ENCODE data around the gene CCDC136. TPM values are rescaled to one million over a fixed set of nuclear protein-coding genes. Genes with fewer than 3 reads are reported as not detected.

Gene CCDC136
- total RNA-seq, 2 donors from 2014 or later: 15.1 to 23.8 TPM

DNA sequence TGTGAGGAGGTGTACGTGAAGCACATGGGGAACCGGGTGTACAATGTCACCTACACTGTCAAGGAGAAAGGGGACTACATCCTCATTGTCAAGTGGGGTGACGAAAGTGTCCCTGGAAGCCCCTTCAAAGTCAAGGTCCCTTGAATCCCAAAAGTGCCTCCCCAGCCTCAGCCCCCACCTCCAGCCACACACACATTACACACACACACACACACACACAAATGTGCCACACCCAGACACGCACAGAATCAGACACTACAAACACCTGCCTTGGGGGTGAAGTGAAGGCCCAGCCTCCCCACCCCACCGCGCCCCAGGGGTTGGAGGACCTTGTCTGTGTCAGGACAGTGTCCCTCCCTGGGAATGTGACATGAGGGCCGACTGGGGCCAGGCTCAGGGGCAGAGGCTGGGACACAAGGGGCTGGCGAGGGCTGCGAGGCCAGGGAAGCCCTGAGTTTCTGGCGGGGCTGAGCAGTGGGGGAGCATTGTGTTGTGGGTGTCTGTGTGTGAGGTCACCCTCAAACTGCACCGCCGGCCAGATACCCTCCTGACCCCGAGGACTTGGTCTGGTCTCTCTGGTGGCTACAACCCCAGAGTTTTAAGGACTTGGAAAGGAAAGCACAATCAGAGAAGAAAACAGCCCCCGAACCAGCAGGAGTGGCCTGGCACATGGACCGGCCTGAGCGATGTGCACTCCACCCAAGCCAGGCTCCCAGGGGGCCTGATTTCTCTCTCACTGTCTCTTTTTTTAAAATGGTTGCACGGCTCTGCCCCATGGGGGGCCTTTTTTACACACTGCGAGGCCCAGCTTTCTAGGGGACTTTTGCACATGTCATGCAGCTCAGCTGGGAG lies 66.8 kb downstream of the CCDC136 start:
- no peak for DNase-seq (ENCODE audit: low spot score)
- peaks cover 10 to 11% of the 10 kb centered on the region in 2 donors for H3K4me1 Mint-ChIP-seq (ENCODE audit: low read depth in 2 of 2)
- no peak overlapping the region for H3K4me3 Mint-ChIP-seq
- H3K27ac Mint-ChIP-seq: no peak overlapping the region
- H3K36me3 Mint-ChIP-seq: no peaks in the 10 kb centered on the region
- ATAC-seq: no peak
- H3K9me3 Mint-ChIP-seq: no peaks in the 10 kb centered on the region
- H3K27me3 Mint-ChIP-seq: no peaks in the 10 kb centered on the region

- no peak for DNase-seq (ENCODE audit: low spot score)
- peak overlapping the region in 1 of 2 donors; percentile 43 for H3K27ac Mint-ChIP-seq
- no peaks in the 10 kb centered on the region for H3K27me3 Mint-ChIP-seq
- no peak overlapping the region for H3K4me3 Mint-ChIP-seq
- ATAC-seq: no peak
- no peaks in the 10 kb centered on the region for H3K36me3 Mint-ChIP-seq
- peaks cover 10 to 13% of the 10 kb centered on the region in 2 donors for H3K4me1 Mint-ChIP-seq (ENCODE audit: low read depth in 2 of 2)
- no peaks in the 10 kb centered on the region for H3K9me3 Mint-ChIP-seq
These were observed 67.7 kb downstream of the CCDC136 start for GRCh38 chr7:128859232-128860157.

DNA sequence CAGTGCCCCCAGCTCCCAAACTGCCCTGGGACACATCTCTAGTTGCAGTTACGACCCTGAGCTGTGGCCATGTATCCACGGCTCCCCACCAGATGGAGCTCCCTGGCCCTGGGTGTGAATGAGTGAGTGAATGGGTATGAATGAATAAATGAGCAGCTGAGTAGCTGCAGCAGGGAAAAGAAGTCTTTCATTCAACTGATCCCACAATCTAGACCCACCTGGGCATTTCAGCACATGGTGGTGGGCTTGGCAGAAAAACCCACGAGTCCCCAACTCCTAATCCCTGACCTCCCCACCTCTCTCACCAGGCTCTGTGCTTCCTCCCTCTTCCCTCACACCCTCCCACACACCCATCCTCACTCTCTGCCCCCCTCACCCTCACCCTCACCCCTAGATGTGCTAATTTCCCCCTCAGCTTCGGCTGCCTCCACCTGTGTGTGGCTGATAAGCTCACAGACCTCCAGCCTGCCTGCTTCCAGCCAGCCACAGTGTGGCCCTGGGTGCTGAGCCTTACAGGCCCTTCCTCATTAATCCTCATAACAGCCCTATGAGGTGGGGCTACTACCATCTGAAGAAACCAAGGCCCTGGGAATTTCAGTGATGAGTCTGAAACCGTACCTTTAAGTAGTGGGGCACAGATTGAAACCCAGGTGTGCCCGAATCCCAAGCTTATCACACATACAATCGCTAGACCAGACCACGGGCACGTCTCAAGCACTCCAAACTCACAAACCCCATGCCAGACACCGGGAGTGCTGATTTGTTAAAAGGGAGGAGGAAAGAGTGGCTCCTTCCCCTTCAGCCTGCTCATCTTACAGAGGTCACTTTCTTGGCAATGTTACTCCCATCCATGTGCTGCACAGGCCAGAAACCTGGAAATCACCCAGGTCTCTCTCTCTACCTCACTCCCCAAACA lies 68.6 kb downstream of the CCDC136 start:
- H3K36me3 Mint-ChIP-seq: peaks cover 3% of the 10 kb centered on the region
- H3K4me3 Mint-ChIP-seq: no peak overlapping the region
- no peak for ATAC-seq
- no peaks in the 10 kb centered on the region for H3K27me3 Mint-ChIP-seq
- H3K9me3 Mint-ChIP-seq: no peaks in the 10 kb centered on the region
- peak overlapping the region in 1 of 2 donors; percentile 43 for H3K27ac Mint-ChIP-seq
- no peak for DNase-seq (ENCODE audit: low spot score)
- peaks cover 17 to 22% of the 10 kb centered on the region in 2 donors for H3K4me1 Mint-ChIP-seq (ENCODE audit: low read depth in 2 of 2)

- no peaks in the 10 kb centered on the region for H3K27me3 Mint-ChIP-seq
- ATAC-seq: no peak
These were observed 70.3 kb downstream of the CCDC136 start for GRCh38 chr7:128861957-128862570.

DNA sequence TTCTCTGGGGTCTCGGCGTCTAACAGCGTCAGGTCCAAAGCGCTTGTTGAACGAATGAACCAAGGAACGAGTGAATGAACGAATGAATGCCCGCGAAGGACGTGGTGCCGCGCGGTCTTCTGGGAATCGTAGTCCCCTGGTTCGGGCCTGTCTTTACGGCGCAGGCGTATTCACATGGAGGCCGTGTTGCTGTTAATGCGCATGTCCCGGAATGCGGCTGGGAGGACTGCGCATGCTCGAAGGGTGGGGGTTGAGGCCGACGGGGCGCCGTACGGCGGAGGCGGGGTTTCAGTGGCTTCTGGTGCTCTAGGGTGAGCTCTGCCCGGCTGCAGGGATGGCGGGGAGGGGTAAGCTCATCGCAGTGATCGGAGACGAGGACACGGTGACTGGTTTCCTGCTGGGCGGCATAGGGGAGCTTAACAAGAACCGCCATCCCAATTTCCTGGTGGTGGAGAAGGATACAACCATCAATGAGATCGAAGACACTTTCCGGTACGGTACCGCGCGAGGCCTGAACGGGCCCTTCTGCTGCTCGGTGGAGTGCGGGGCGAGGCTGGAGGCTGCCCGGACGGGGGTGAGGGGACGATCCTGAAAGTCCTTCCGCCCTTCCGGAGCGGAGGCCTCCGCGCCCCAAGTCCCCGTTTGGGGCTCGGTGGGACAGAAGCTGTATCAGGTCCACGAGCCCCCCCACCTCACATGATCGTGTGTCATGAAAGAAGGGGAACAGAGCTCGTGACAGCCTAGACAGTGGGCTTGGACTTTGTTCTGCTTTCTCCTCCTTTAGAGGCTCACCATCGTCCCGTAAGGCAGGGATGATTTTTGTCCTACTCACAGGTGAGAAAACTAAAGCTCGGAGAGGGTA lies 71.0 kb downstream of the CCDC136 start, which contains the start of gene ATP6V1F:
TSS of gene ATP6V1F (plus strand) at position 286 of the 862 bp plus-strand sequence. CDS start at position 335, 49 bp downstream.
- H3K9me3 Mint-ChIP-seq: no peaks in the 10 kb centered on the region
- H3K27ac Mint-ChIP-seq: peak within 1 kb of the TSS; percentile 80 to 94
- H3K4me1 Mint-ChIP-seq (ENCODE audit: low read depth in 2 of 2): peaks cover 30 to 34% of the 10 kb centered on the region in 2 donors

More at GRCh38 chr7:128861957-128862570, 70.3 kb downstream of the CCDC136 start:
- H3K9me3 Mint-ChIP-seq: no peaks in the 10 kb centered on the region
- H3K4me1 Mint-ChIP-seq (ENCODE audit: low read depth in 2 of 2): peaks cover 27 to 30% of the 10 kb centered on the region in 2 donors
- peak overlapping the region; percentile 80 to 94 for H3K27ac Mint-ChIP-seq
- DNase-seq (ENCODE audit: low spot score): no peak
- peak overlapping the region; percentile 92 for H3K4me3 Mint-ChIP-seq
- H3K36me3 Mint-ChIP-seq: peaks cover 8% of the 10 kb centered on the region

DNA sequence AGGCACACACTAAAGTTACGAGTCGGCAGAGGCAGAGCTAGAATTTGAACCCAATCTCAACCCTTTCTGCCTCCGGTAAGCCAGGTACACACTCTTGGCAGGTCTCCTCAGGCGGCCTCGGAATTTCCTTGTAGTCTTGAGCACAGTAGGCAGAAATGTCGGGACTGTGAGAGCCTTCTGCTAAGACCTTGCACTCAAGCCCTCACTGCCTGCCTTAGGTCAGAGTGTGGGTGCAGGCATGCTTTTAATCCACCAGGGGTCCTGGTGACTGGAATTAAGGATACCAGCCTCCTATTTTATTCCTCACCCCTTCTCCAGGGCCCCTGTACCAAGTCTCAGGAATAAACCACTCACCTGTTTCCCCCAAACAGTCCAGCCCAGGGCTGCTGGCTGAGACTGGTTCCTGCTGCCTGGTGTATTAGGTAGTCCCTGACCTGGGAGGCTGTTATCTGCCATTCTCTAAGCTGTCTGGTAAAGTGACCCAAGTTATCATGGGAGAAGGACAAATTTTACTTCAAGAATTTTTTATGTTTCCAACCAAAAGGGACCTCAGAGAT lies 71.7 kb downstream of the CCDC136 start:
- no peaks in the 10 kb centered on the region for H3K9me3 Mint-ChIP-seq
- peak overlapping the region; percentile 92 for H3K4me3 Mint-ChIP-seq
- no peaks in the 10 kb centered on the region for H3K27me3 Mint-ChIP-seq

More for the DNA sequence above, 71.0 kb downstream of the CCDC136 start, which contains the start of gene ATP6V1F:
- DNase-seq (ENCODE audit: low spot score) (peak; percentile 96), ATAC-seq (peak; percentile 94 to 95)
- Mint-ChIP-seq H3K27me3 (no peaks in the 10 kb centered on the region), H3K36me3 (peaks cover 8% of the 10 kb centered on the region), H3K4me3 (peak within 1 kb of the TSS; percentile 92)

GRCh38 chr7:128865303-128865702 lies 73.5 kb downstream of the CCDC136 start:
- Mint-ChIP-seq H3K27ac (peak overlapping the region in 1 of 2 donors; percentile 35), H3K4me1 (ENCODE audit: low read depth in 2 of 2) (peaks cover 30 to 40% of the 10 kb centered on the region in 2 donors), H3K4me3 (peak overlapping the region; percentile 3), H3K27me3 (no peaks in the 10 kb centered on the region), H3K36me3 (peaks cover 8% of the 10 kb centered on the region), H3K9me3 (no peaks in the 10 kb centered on the region)
- ATAC-seq: no peak
- DNase-seq (ENCODE audit: low spot score): no peak

More for the DNA sequence above, 71.7 kb downstream of the CCDC136 start:
- peaks cover 8% of the 10 kb centered on the region for H3K36me3 Mint-ChIP-seq
- DNase-seq (ENCODE audit: low spot score) (no peak), ATAC-seq (peak in 1 of 2 donors; percentile 50)
- H3K4me1 Mint-ChIP-seq (ENCODE audit: low read depth in 2 of 2): peaks cover 30 to 36% of the 10 kb centered on the region in 2 donors
- peak overlapping the region; percentile 80 to 94 for H3K27ac Mint-ChIP-seq

- DNase-seq (ENCODE audit: low spot score): no peak
- H3K4me1 Mint-ChIP-seq (ENCODE audit: low read depth in 2 of 2): peaks cover 30 to 40% of the 10 kb centered on the region in 2 donors
- no peak for ATAC-seq
- H3K27ac Mint-ChIP-seq: no peak overlapping the region
- H3K36me3 Mint-ChIP-seq: peaks cover 8% of the 10 kb centered on the region
- H3K27me3 Mint-ChIP-seq: no peaks in the 10 kb centered on the region
- H3K4me3 Mint-ChIP-seq: no peak overlapping the region
- no peaks in the 10 kb centered on the region for H3K9me3 Mint-ChIP-seq
These were observed 74.5 kb downstream of the CCDC136 start for GRCh38 chr7:128865996-128866877.

GRCh38 chr7:128867241-128867640 lies 75.5 kb downstream of the CCDC136 start:
- Mint-ChIP-seq H3K4me3 (no peak overlapping the region), H3K9me3 (no peaks in the 10 kb centered on the region), H3K4me1 (ENCODE audit: low read depth in 2 of 2) (peaks cover 28 to 37% of the 10 kb centered on the region in 2 donors), H3K36me3 (peaks cover 8% of the 10 kb centered on the region), H3K27ac (no peak overlapping the region), H3K27me3 (no peaks in the 10 kb centered on the region)
- DNase-seq (ENCODE audit: low spot score) (no peak), ATAC-seq (no peak)

DNA sequence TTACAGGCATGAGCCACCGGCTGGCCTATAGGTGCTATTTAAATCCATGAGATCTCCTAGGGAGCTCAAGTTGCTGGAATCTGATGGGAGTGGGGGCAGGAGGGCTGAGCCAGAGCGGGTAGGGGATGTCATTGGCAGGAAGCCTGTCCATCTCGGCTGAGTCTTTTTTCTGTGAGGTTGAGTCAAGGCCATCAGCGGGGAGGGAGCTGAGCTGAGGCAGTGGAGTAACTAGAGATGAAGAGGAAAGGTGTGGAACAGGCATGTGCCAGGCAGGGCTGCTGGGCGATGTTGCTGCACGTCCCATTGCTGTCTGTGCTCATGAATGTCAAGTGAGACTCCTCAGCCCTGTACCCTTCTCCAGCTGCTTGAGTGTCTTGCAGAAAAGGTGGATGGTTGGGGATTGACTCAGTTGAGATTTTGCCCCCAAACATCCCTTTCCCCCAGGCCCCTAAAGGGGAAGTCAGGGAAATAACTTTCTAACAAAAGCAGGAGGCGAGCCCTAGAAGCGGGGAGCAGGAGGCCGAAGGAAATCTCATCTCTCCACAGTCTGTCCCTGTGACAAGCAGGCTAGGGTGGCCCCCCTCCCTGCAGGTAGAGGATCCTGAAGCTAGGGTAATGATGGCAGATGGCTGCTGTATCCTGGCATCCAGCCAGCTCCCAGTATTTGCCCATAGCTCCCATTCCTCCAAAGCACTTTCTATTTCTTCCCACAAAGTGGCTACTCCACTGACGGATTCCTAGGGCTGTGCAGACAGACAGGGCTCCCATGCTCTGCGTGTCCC lies 76.3 kb downstream of the CCDC136 start:
- DNase-seq (ENCODE audit: low spot score): no peak
- H3K4me3 Mint-ChIP-seq: peak overlapping the region; percentile 6
- H3K4me1 Mint-ChIP-seq (ENCODE audit: low read depth in 2 of 2): peaks cover 20 to 32% of the 10 kb centered on the region in 2 donors
- H3K27me3 Mint-ChIP-seq: no peaks in the 10 kb centered on the region
- peaks cover 8% of the 10 kb centered on the region for H3K36me3 Mint-ChIP-seq
- no peak overlapping the region for H3K27ac Mint-ChIP-seq
- H3K9me3 Mint-ChIP-seq: no peaks in the 10 kb centered on the region
- ATAC-seq: no peak
